Neural progenitor cell (in vitro differentiated cells): Measurements from ENCODE around the gene THEM4. TPM values are rescaled to one million over a fixed set of nuclear protein-coding genes. Genes with fewer than 3 reads are reported as not detected.

ENCODE experiments used
- DNase-seq: peaks from one replicate; pipeline ENCODE4 v3.0.0-alpha.2; 2016; ENCODE audit warnings: low spot score
- H2AFZ ChIP-seq: fragments of 200-600 bp; sonication (generic); replicated peaks from 2 replicates; pipeline ENCODE4 v1.6.1; 2016; ENCODE audit warnings: antibody characterized with exemption
- H3F3A ChIP-seq: fragments of 200-600 bp; sonication (generic); 2 replicates; pipeline ENCODE4 v1.6.1; 2016; ENCODE audit warnings: antibody characterized with exemption, low read depth
- H3K27ac ChIP-seq: fragments of 200-600 bp; sonication (generic); 2 replicates; pipeline ENCODE4 v1.5.1; 2016; ENCODE audit warnings: mild to moderate bottlenecking
- H3K27me3 ChIP-seq: fragments of 200-600 bp; sonication (generic); 2 replicates; pipeline ENCODE4 v1.6.1; 2016; ENCODE audit warnings: mild to moderate bottlenecking, moderate library complexity
- H3K36me3 ChIP-seq: fragments of 200-600 bp; sonication (generic); 2 replicates; pipeline ENCODE4 v1.5.1; 2016
- H3K4me1 ChIP-seq: fragments of 200-600 bp; sonication (generic); 2 replicates; pipeline ENCODE4 v1.6.1; 2016; ENCODE audit warnings: mixed run types
- H3K4me2 ChIP-seq: fragments of 200-600 bp; sonication (generic); 2 replicates; pipeline ENCODE4 v1.6.1; 2016
- H3K4me3 ChIP-seq: fragments of 200-600 bp; sonication (generic); 2 replicates; pipeline ENCODE4 v1.5.1; 2016
- H3K79me2 ChIP-seq: fragments of 200-600 bp; sonication (generic); 2 replicates; pipeline ENCODE4 v1.6.1; 2016; ENCODE audit warnings: low read depth
- H3K9ac ChIP-seq: fragments of 200-600 bp; sonication (generic); 2 replicates; pipeline ENCODE4 v1.6.1; 2016
- H3K9me3 ChIP-seq: fragments of 200-600 bp; sonication (generic); 2 replicates; pipeline ENCODE4 v1.5.1; 2016; ENCODE audit warnings: low read depth
- H4K20me1 ChIP-seq: fragments of 200-600 bp; sonication (generic); 2 replicates; pipeline ENCODE4 v1.6.1; 2016; ENCODE audit warnings: low read depth
- H3K27ac Mint-ChIP-seq: 3 replicates; pipeline ENCODE4 v1.8.0; 2021; ENCODE audit warnings: mixed read lengths
- H3K27me3 Mint-ChIP-seq: 2 replicates; pipeline ENCODE4 v1.8.0; 2022; ENCODE audit warnings: low read depth, mild to moderate bottlenecking, inconsistent platforms, moderate library complexity, mixed read lengths; ENCODE audit not compliant: insufficient read depth
- H3K36me3 Mint-ChIP-seq: 3 replicates; pipeline ENCODE4 v1.8.0; 2021; ENCODE audit warnings: mixed read lengths
- H3K4me1 Mint-ChIP-seq: 3 replicates; pipeline ENCODE4 v1.8.0; 2021; ENCODE audit warnings: mixed read lengths
- H3K4me3 Mint-ChIP-seq: 3 replicates; pipeline ENCODE4 v1.8.0; 2021; ENCODE audit warnings: mild to moderate bottlenecking, moderate library complexity, mixed read lengths
- H3K9me3 Mint-ChIP-seq: 3 replicates; pipeline ENCODE4 v1.8.0; 2020; ENCODE audit warnings: mixed read lengths
- CTCF ChIP-seq: fragments of 200-600 bp; sonication (generic); IDR thresholded peaks from 2 replicates; pipeline ENCODE4 v1.5.1; 2017; ENCODE audit warnings: antibody characterized with exemption, mild to moderate bottlenecking
- EZH2 ChIP-seq: fragments of 200-600 bp; sonication (generic); IDR thresholded peaks from 2 replicates; pipeline ENCODE4 v1.6.1; 2017; ENCODE audit warnings: antibody characterized with exemption, mild to moderate bottlenecking, moderate library complexity
- EZH2phosphoT487 ChIP-seq: fragments of 200-600 bp; sonication (generic); IDR thresholded peaks from 2 replicates; pipeline ENCODE4 v1.6.1; 2017; ENCODE audit warnings: antibody characterized with exemption
- total RNA-seq: library from RNA; depleted of rRNA; stranded (reverse); fragments of >200 nt; gene quantifications from 2 replicates; pipeline ENCODE4 v1.2.3, GENCODE V29; 2015; ENCODE audit warnings: low replicate concordance

THEM4 gene
- total RNA-seq, 1 donor from 2014 or later = 14.1 TPM

DNA sequence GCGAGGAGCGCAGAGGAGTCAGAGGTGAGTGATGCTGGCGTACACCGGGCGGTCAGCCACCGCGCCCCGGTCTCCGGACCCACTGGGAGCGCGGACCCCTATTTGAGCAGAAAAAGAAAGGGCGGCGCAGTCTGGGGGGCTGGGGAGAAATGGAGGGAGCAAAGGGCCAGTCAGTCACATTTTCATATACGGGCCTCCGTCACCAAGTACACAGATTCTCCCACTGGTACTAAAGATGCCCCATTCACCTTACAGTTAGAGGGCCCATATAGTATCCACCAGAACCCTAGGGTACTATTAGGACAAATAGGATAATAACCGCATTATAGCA lies 70.3 kb downstream of the THEM4 start:
- Histone ChIP-seq H3K4me3 (peak overlapping the region; percentile 49), H3K9ac (no peak overlapping the region), H3K4me1 (peaks cover 7% of the 10 kb centered on the region), H3K27ac (no peak overlapping the region), H3K79me2 (no peaks in the 10 kb centered on the region), H3K9me3 (no peaks in the 10 kb centered on the region), H2AFZ (peak overlapping the region; percentile 84), H3K36me3 (no peaks in the 10 kb centered on the region), H3F3A (peaks cover 18% of the 10 kb centered on the region), H4K20me1 (no peaks in the 10 kb centered on the region), H3K4me2 (peak overlapping the region; percentile 65), H3K27me3 (peaks cover 55% of the 10 kb centered on the region)
- H3K27ac Mint-ChIP-seq = no peak overlapping the region
- no peak for TF ChIP-seq CTCF
- peak; percentile 16 for TF ChIP-seq EZH2phosphoT487
- peak; percentile 35 for TF ChIP-seq EZH2
- H3K4me3 Mint-ChIP-seq = peak overlapping the region; percentile 81
- H3K27me3 Mint-ChIP-seq = peaks cover 48% of the 10 kb centered on the region
- no peaks in the 10 kb centered on the region for H3K36me3 Mint-ChIP-seq
- H3K4me1 Mint-ChIP-seq = peaks cover 23% of the 10 kb centered on the region
- peaks cover 6% of the 10 kb centered on the region for H3K9me3 Mint-ChIP-seq
- DNase-seq = no peak

DNA sequence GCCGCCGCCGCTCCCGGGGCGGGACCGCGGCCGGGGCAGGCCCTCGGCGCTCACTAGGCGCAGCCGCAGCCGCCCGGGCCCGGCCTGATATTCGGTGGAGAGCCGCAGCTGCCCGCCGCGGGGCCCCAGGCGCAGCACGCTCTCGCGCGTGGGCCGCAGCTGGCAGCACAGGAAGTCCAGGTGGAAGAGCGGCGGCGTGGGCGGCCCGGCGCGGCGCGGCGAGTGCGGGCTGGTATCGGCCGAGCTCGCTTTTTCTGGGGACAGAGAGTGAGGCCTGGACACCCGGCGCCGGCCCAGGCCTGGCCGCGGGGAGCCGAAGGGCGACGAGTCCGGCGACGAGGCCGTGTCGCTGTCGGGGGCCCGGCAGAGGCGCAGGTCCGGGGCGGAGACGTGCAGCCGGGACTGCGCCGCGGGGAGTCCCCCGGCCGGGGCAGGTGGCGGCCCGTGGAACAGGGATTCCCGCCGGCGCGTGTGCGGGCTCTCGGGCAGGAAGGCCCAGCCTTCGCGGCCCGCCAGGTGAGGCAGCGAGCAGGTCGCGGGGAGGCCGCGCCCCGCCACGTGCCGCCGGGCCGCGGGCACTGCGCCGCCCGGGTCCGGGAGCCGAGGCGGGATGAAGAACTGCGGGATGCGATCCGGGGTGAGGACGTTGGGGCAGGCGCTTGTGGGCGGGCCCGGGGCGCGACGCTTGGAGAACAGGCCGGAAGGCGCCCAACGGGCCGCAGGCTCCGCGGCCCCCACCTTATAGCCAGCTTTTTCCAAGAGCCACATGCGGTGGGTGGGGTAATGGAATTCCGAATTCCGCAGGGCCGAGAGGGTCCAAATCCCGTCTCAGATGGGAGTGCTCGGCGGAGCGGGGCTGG lies 70.9 kb downstream of the THEM4 start:
- peaks cover 6% of the 10 kb centered on the region for H3K9me3 Mint-ChIP-seq
- Histone ChIP-seq H3K4me3 (peak overlapping the region; percentile 49), H3K4me1 (peaks cover 7% of the 10 kb centered on the region), H3K4me2 (peak overlapping the region; percentile 65), H3K27me3 (peaks cover 55% of the 10 kb centered on the region), H3K9ac (no peak overlapping the region), H3K79me2 (no peaks in the 10 kb centered on the region), H3K27ac (no peak overlapping the region), H3F3A (peaks cover 18% of the 10 kb centered on the region), H3K9me3 (no peaks in the 10 kb centered on the region), H3K36me3 (no peaks in the 10 kb centered on the region), H4K20me1 (no peaks in the 10 kb centered on the region), H2AFZ (peak overlapping the region; percentile 84)
- peak; percentile 58 for DNase-seq
- peak; percentile 74 for TF ChIP-seq EZH2
- no peak for TF ChIP-seq CTCF
- TF ChIP-seq EZH2phosphoT487 = peak; percentile 87
- H3K4me1 Mint-ChIP-seq = peaks cover 23% of the 10 kb centered on the region
- no peaks in the 10 kb centered on the region for H3K36me3 Mint-ChIP-seq
- peaks cover 48% of the 10 kb centered on the region for H3K27me3 Mint-ChIP-seq
- H3K27ac Mint-ChIP-seq = no peak overlapping the region
- peak overlapping the region; percentile 81 for H3K4me3 Mint-ChIP-seq

GRCh38 chr1:151837884-151838221 lies 71.5 kb downstream of the THEM4 start:
- Mint-ChIP-seq H3K36me3 (no peaks in the 10 kb centered on the region), H3K9me3 (peaks cover 6% of the 10 kb centered on the region), H3K4me3 (peak overlapping the region; percentile 79), H3K27ac (no peak overlapping the region), H3K4me1 (peaks cover 23% of the 10 kb centered on the region), H3K27me3 (peaks cover 50% of the 10 kb centered on the region)
- Histone ChIP-seq H3K36me3 (no peaks in the 10 kb centered on the region), H3K4me3 (peak overlapping the region; percentile 49), H4K20me1 (no peaks in the 10 kb centered on the region), H2AFZ (peak overlapping the region; percentile 84), H3F3A (peaks cover 18% of the 10 kb centered on the region), H3K9ac (no peak overlapping the region), H3K27me3 (peaks cover 55% of the 10 kb centered on the region), H3K9me3 (no peaks in the 10 kb centered on the region), H3K4me2 (peak overlapping the region; percentile 65), H3K79me2 (no peaks in the 10 kb centered on the region), H3K4me1 (peaks cover 7% of the 10 kb centered on the region), H3K27ac (no peak overlapping the region)
- no peak for DNase-seq
- TF ChIP-seq EZH2phosphoT487 = peak; percentile 15
- no peak for TF ChIP-seq EZH2
- no peak for TF ChIP-seq CTCF
